MCF 10A (cell line): Measurements from ENCODE around the gene PTPN5. TPM values are rescaled to one million over a fixed set of nuclear protein-coding genes. Genes with fewer than 3 reads are reported as not detected.

Experiments used
- BruUV-seq: library from RNA; stranded (reverse); fragments of 400-500 nt; replicated peaks from 2 replicates; lab custom pipeline; 2021; lab: Mats Ljungman, UMichigan
- CTCF ChIA-PET: fragments of 300-600 bp; sonication (Branson Sonifier 250); formaldehyde crosslinking; extraction: SDS; loops from one replicate; lab custom pipeline; 2021; ENCODE audit warnings: antibody characterized with exemption, inconsistent platforms; lab: Yijun Ruan, JAX
- POLR2A ChIA-PET: fragments of 300-600, 350-650 bp; sonication (Branson Sonifier 250); formaldehyde crosslinking; extraction: SDS; loops from one replicate; lab custom pipeline; 2020; ENCODE audit warnings: antibody characterized with exemption, inconsistent platforms; lab: Yijun Ruan, JAX
- DNase-seq: peaks from one replicate; pipeline ENCODE4 v3.0.0-alpha.2; 2018; ENCODE audit not compliant: unreplicated experiment
- H3K27ac Mint-ChIP-seq: one replicate; pipeline ENCODE4 v1.8.0; 2022; ENCODE audit warnings: mild to moderate bottlenecking, low read depth, mixed read lengths; ENCODE audit not compliant: unreplicated experiment
- H3K27me3 Mint-ChIP-seq: one replicate; pipeline ENCODE4 v1.8.0; 2022; ENCODE audit warnings: mixed read lengths; ENCODE audit not compliant: insufficient read depth, unreplicated experiment
- H3K36me3 Mint-ChIP-seq: one replicate; pipeline ENCODE4 v1.8.0; 2022; ENCODE audit warnings: mild to moderate bottlenecking, moderate library complexity, mixed read lengths; ENCODE audit not compliant: insufficient read depth, unreplicated experiment
- H3K4me1 Mint-ChIP-seq: one replicate; pipeline ENCODE4 v1.8.0; 2022; ENCODE audit warnings: mixed read lengths; ENCODE audit not compliant: insufficient read depth, unreplicated experiment
- H3K4me3 Mint-ChIP-seq: one replicate; pipeline ENCODE4 v1.8.0; 2022; ENCODE audit warnings: mild to moderate bottlenecking, moderate library complexity, mixed read lengths; ENCODE audit not compliant: unreplicated experiment
- H3K9me3 Mint-ChIP-seq: one replicate; pipeline ENCODE4 v1.8.0; 2022; ENCODE audit warnings: mixed read lengths; ENCODE audit not compliant: unreplicated experiment
- intact Hi-C: fragments of 100-400 bp; cut with micrococcal nuclease; formaldehyde crosslinking; loops from 2 replicates; pipeline ENCODE4 v1.14.1; 2022
- total RNA-seq: library from RNA; stranded (reverse); gene quantifications from 2 replicates; pipeline ENCODE4 v1.2.3, GENCODE V29; 2022
- TF ChIP-seq, protein P1 (sequence below): fragments of 200-600 bp; IDR thresholded peaks from one replicate; pipeline ENCODE4 v1.8.0; 2022; ENCODE audit warnings: antibody characterized with exemption, mild to moderate bottlenecking; ENCODE audit not compliant: unreplicated experiment

Gene PTPN5
- total RNA-seq, 1 experiment from 2014 or later: not detected

GRCh38 chr11:18722293-18722637 lies 69.3 kb downstream of the PTPN5 start:
- Mint-ChIP-seq H3K4me1 (no peaks in the 10 kb centered on the region), H3K4me3 (no peak overlapping the region), H3K27ac (no peak overlapping the region), H3K9me3 (no peaks in the 10 kb centered on the region), H3K27me3 (peaks cover 27% of the 10 kb centered on the region), H3K36me3 (peaks cover 6% of the 10 kb centered on the region)
- CTCF ChIA-PET: interaction anchor here (0.6 to 3.1 kb wide), 5 partner anchors 9 to 1376 kb away, joined by 3 to 30 read pairs (median 3); no protein-coding TSS in a partner anchor
- DNase-seq: no peak
- BruUV-seq: no TSS peak
- intact Hi-C loops: no loop called here
- POLR2A ChIA-PET: no interaction called here
- TF ChIP-seq, protein P1, sequence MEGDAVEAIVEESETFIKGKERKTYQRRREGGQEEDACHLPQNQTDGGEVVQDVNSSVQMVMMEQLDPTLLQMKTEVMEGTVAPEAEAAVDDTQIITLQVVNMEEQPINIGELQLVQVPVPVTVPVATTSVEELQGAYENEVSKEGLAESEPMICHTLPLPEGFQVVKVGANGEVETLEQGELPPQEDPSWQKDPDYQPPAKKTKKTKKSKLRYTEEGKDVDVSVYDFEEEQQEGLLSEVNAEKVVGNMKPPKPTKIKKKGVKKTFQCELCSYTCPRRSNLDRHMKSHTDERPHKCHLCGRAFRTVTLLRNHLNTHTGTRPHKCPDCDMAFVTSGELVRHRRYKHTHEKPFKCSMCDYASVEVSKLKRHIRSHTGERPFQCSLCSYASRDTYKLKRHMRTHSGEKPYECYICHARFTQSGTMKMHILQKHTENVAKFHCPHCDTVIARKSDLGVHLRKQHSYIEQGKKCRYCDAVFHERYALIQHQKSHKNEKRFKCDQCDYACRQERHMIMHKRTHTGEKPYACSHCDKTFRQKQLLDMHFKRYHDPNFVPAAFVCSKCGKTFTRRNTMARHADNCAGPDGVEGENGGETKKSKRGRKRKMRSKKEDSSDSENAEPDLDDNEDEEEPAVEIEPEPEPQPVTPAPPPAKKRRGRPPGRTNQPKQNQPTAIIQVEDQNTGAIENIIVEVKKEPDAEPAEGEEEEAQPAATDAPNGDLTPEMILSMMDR: no peak

- peak; percentile 37 for DNase-seq
- H3K36me3 Mint-ChIP-seq: peaks cover 6% of the 10 kb centered on the region
- H3K27me3 Mint-ChIP-seq: peaks cover 30% of the 10 kb centered on the region
- ChIA-PET POLR2A (no interaction called here), CTCF (interaction anchor here (0.6 to 3.1 kb wide), 7 partner anchors 9 to 1377 kb away, joined by 3 to 30 read pairs (median 3); no protein-coding TSS in a partner anchor)
- peak overlapping the region; percentile 64 for H3K4me3 Mint-ChIP-seq
- intact Hi-C loops: no loop called here
- no TSS peak for BruUV-seq
- TF ChIP-seq, protein P1: peak; percentile 58
- H3K27ac Mint-ChIP-seq: no peak overlapping the region
- H3K4me1 Mint-ChIP-seq: no peaks in the 10 kb centered on the region
- H3K9me3 Mint-ChIP-seq: no peaks in the 10 kb centered on the region
Measured at GRCh38 chr11:18721561-18722292, 69.9 kb downstream of the PTPN5 start.

GRCh38 chr11:18720808-18721560 lies 70.6 kb downstream of the PTPN5 start:
- H3K27me3 Mint-ChIP-seq: peaks cover 37% of the 10 kb centered on the region
- intact Hi-C loops: no loop called here
- no peaks in the 10 kb centered on the region for H3K9me3 Mint-ChIP-seq
- TF ChIP-seq, protein P1: no peak
- no peak for DNase-seq
- CTCF ChIA-PET: interaction anchor here (0.5 to 4.4 kb wide), 7 partner anchors 10 to 833 kb away, joined by 3 to 30 read pairs (median 3); no protein-coding TSS in a partner anchor
- no peak overlapping the region for H3K4me3 Mint-ChIP-seq
- no peak overlapping the region for H3K27ac Mint-ChIP-seq
- no peaks in the 10 kb centered on the region for H3K4me1 Mint-ChIP-seq
- no TSS peak for BruUV-seq
- peaks cover 6% of the 10 kb centered on the region for H3K36me3 Mint-ChIP-seq
- POLR2A ChIA-PET: interaction anchor here (1.1 kb wide), 1 partner anchor 87 kb away, joined by 6 read pairs; no protein-coding TSS in a partner anchor
